GM10266 (cell line): ENCODE data around the gene CHURC1.

Source experiments
- DNase-seq: peaks from one replicate; pipeline ENCODE4 v3.0.0; 2012; ENCODE audit errors: extremely low spot score
- CTCF ChIP-seq: IDR thresholded peaks from 2 replicates; pipeline ENCODE4 v1.5.1; 2012; ENCODE audit warnings: mild to moderate bottlenecking, low read depth; ENCODE audit not compliant: control insufficient read depth, insufficient read depth; ENCODE audit errors: missing control alignments

The CHURC1 gene

GRCh38 chr14:64951724-64952123, 37.5 kb downstream of the CHURC1 start:
- DNase-seq, result no peak
- TF ChIP-seq CTCF, result no peak

- peak; percentile 40 for TF ChIP-seq CTCF
- DNase-seq, result peak; percentile 69
These were observed 38.5 kb downstream of the CHURC1 start for GRCh38 chr14:64952598-64953309.

- TF ChIP-seq CTCF, result no peak
- DNase-seq, result no peak
These were observed 39.0 kb downstream of the CHURC1 start for GRCh38 chr14:64953310-64953654.

- TF ChIP-seq CTCF, result no peak
- DNase-seq, result no peak
These were observed 39.4 kb downstream of the CHURC1 start for GRCh38 chr14:64953661-64954060.

GRCh38 chr14:64954491-64955240, 40.4 kb downstream of the CHURC1 start:
- no peak for DNase-seq
- TF ChIP-seq CTCF, result no peak

GRCh38 chr14:64955297-64955696, 41.0 kb downstream of the CHURC1 start:
- TF ChIP-seq CTCF, result no peak
- DNase-seq, result no peak
